ENCODE results near the gene FIG4. TPM values are rescaled to one million over a fixed set of nuclear protein-coding genes. Genes with fewer than 3 reads are reported as not detected.
"Not testable (repeated sequence)": the region's sequence is repeated elsewhere in the genome, so short reads cannot be mapped to it uniquely, and the experiment has no call there.

The FIG4 gene
- total and polyA plus RNA-seq, 3 donors from 2014 or later: 16.8 to 25.7 (median 19.7) TPM

DNA sequence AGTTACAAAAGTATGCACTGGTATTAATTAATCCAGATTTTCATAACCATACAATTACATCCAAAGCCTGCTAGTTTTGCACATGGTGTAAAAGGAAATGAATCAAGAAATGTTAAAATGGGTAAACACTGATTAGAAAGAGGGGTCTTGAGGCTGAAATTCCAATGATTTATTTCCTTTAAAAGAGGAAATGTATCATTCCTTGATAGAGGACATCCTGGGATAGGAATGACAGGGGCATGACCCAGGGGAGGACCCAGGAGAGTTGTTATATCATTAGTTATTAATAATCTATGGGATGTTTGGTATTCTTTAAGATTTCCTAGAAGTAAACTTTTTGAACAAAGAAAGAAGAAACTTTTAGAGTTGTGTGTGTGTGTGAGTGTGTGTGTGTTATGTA lies 18.3 kb upstream of the FIG4 start:
- Histone ChIP-seq H3K36me3 (ENCODE audit: low read depth, missing control alignments) (no peaks in the 10 kb centered on the region), H3K4me3 (no peak overlapping the region), H3K9me3 (no peaks in the 10 kb centered on the region), H3K27me3 (no peaks in the 10 kb centered on the region), H3K4me1 (no peaks in the 10 kb centered on the region), H3K27ac (no peak overlapping the region)
- TF ChIP-seq, protein P1, sequence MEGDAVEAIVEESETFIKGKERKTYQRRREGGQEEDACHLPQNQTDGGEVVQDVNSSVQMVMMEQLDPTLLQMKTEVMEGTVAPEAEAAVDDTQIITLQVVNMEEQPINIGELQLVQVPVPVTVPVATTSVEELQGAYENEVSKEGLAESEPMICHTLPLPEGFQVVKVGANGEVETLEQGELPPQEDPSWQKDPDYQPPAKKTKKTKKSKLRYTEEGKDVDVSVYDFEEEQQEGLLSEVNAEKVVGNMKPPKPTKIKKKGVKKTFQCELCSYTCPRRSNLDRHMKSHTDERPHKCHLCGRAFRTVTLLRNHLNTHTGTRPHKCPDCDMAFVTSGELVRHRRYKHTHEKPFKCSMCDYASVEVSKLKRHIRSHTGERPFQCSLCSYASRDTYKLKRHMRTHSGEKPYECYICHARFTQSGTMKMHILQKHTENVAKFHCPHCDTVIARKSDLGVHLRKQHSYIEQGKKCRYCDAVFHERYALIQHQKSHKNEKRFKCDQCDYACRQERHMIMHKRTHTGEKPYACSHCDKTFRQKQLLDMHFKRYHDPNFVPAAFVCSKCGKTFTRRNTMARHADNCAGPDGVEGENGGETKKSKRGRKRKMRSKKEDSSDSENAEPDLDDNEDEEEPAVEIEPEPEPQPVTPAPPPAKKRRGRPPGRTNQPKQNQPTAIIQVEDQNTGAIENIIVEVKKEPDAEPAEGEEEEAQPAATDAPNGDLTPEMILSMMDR (IDR thresholded peaks at IDR 0.05): no peak
- no peak for TF ChIP-seq POLR2A (IDR thresholded peaks at IDR 0.05)
- intact Hi-C loops (cut with DNase I; ENCODE audit: low total_unique reads): no loop called here
- no peak for DNase-seq

DNA sequence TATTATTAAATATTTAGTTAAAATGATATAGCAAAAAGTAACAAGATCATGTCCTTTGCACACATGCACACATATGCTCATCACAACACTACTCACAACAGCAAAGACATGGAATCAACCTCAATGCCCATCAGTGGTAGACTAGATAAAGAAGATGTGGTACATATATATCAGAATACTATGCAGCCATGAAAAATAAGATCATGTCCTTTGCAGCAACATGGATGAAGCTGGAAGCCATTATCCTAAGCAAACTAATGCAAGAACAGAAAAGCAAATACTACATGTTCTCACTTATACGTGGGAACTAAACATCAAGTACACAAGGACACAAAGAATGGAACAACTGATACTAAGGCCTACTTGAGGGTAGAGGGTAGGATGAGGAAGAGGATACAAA lies 14.4 kb upstream of the FIG4 start:
- Histone ChIP-seq H3K4me3 (no peak overlapping the region), H3K9me3 (no peaks in the 10 kb centered on the region), H3K4me1 (no peaks in the 10 kb centered on the region), H3K36me3 (ENCODE audit: low read depth, missing control alignments) (no peaks in the 10 kb centered on the region), H3K27ac (no peak overlapping the region), H3K27me3 (no peaks in the 10 kb centered on the region)
- 95 to 100% methylated on average over 1 of the region's 1 CpG for WGBS, 2 donors
- no peak for DNase-seq
- intact Hi-C loops (cut with DNase I; ENCODE audit: low total_unique reads): no loop called here
- TF ChIP-seq POLR2A (IDR thresholded peaks at IDR 0.05): no peak
- TF ChIP-seq, protein P1 (IDR thresholded peaks at IDR 0.05): no peak

DNA sequence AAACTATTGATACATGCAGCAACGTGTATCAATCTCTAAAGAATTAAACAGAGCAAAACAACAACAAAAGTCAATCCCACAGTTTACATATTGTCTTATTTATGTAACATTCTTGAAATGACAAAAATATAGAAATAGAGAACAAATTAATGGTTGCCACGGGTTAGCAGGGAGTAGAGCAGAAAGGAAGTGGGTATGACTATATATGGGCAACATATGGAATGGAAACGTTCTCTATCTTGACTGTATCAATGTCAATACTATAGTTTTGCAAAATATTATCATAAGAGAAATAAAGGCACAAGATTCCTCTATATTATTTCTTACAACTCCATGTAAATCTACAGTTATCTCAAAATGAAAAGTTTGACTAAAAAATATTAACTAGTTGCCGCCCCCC lies 12.9 kb upstream of the FIG4 start:
- no peaks in the 10 kb centered on the region for H3K9me3 ChIP-seq
- H3K4me3 ChIP-seq: no peak overlapping the region
- no peak for DNase-seq
- 72 to 74% methylated on average over 4 of the region's 4 CpGs for WGBS, 2 donors
- TF ChIP-seq, protein P1 (IDR thresholded peaks at IDR 0.05): no peak
- TF ChIP-seq POLR2A (IDR thresholded peaks at IDR 0.05): no peak
- intact Hi-C loops (cut with DNase I; ENCODE audit: low total_unique reads): no loop called here
- H3K27ac ChIP-seq: no peak overlapping the region
- H3K27me3 ChIP-seq: no peaks in the 10 kb centered on the region
- no peaks in the 10 kb centered on the region for H3K36me3 ChIP-seq (ENCODE audit: low read depth, missing control alignments)
- no peaks in the 10 kb centered on the region for H3K4me1 ChIP-seq

DNA sequence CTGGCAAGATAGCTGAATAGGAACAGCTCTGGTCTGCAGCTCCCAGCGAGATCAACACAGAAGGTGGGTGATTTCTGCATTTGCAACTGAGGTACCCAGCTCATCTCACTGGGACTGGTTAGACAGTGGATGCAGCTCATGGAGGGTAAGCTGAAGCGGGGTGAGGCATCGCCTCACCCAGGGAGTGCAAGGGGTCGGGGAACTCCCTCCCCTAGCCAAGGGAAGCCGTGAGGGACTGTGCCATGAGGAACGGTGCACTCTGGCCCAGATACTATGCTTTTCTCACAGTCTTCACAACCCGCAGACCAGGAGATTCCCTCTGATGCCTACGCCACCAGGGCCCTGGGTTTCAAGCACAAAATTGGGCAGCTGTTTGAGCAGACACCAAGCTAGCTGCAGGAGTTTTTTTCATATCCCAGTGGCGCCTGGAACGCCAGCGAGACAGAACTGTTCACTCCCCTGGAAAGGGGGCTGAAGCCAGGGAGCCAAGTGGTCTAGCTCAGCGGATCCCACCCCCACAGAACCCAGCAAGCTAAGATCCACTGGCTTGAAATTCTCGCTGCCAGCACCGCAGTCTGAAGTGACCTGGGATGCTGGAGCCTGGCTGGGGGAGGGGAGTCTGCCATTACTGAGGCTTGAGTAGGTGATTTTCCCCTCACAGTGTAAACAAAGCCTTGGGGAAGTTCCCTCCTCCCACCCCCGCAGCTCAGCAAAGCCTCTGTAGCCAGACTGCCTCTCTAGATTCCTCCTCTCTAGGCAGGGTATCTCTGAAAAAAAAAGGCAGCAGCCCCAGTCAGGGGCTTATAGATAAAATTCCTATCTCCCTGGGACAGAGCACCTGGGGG lies 12.2 kb upstream of the FIG4 start:
- WGBS, 2 donors: 57 to 70% methylated on average over 8 to 15 of the region's 15 CpGs
- H3K4me3 ChIP-seq; H3K4me1 ChIP-seq; H3K27ac ChIP-seq; H3K9me3 ChIP-seq; H3K36me3 ChIP-seq (ENCODE audit: low read depth, missing control alignments); H3K27me3 ChIP-seq; DNase-seq; intact Hi-C loops (cut with DNase I; ENCODE audit: low total_unique reads): not testable (repeated sequence)

DNA sequence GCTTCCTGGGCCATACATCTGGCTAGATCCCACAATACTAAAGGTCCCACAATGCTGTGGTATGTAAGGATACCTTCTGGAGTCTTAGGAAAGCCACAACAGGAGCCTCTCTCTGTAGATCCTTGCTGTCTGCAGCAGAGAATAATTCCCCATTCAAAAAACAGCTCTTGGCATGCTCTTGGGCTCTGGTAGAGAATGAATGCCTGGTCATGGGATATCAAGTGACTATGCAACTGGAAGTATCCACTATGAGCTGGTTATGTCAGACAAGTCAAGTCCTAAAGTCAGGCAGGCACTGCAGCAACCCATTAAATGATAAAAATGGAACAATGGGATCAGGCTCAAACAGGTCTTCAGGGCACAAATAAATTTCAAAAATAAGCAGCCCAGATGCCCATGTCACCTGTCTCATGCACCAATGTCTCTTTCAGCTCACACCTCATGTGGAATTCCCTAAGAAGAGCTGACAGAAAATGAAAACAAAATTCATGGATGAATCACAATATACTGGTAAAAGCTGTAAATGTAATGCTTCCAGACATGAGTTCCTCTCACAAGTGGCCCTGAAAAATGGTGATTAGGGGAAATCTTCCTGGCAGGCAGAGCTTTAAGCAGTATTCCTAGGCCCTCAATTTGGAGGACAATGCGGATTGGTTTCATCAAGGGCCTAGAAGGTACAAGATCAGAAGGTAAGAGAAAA lies 4.4 kb upstream of the FIG4 start:
- Histone ChIP-seq H3K9me3 (no peaks in the 10 kb centered on the region), H3K4me3 (no peak overlapping the region), H3K4me1 (peaks cover 2% of the 10 kb centered on the region), H3K36me3 (ENCODE audit: low read depth, missing control alignments) (no peaks in the 10 kb centered on the region), H3K27ac (no peak overlapping the region), H3K27me3 (no peaks in the 10 kb centered on the region)
- 84 to 100% methylated on average over 1 of the region's 1 CpG for WGBS, 2 donors
- intact Hi-C loops (cut with DNase I; ENCODE audit: low total_unique reads): no loop called here
- TF ChIP-seq POLR2A (IDR thresholded peaks at IDR 0.05): no peak
- TF ChIP-seq, protein P1 (IDR thresholded peaks at IDR 0.05): no peak
- no peak for DNase-seq
